CMK (cell line): ENCODE measurements around the gene OR2A14.
"Not testable (repeated sequence)": the region's sequence is repeated elsewhere in the genome, so short reads cannot be mapped to it uniquely, and the experiment has no call there.

ENCODE experiments used
- DNase-seq: peaks from one replicate; pipeline ENCODE4 v3.0.0-alpha.2; 2010; ENCODE audit warnings: low read depth

The OR2A14 gene

GRCh38 chr7:144158861-144159260 is 35.9 kb downstream of the OR2A14 start:
- no peak for DNase-seq

GRCh38 chr7:144164784-144165183 is 41.8 kb downstream of the OR2A14 start:
- no peak for DNase-seq

- not testable (repeated sequence) for DNase-seq
These were observed 48.8 kb downstream of the OR2A14 start for GRCh38 chr7:144171594-144172350.

GRCh38 chr7:144174613-144175012 is 51.6 kb downstream of the OR2A14 start:
- no peak for DNase-seq

GRCh38 chr7:144178380-144179164 is 55.6 kb downstream of the OR2A14 start:
- not testable (repeated sequence) for DNase-seq

- not testable (repeated sequence) for DNase-seq
These were observed 56.1 kb downstream of the OR2A14 start for GRCh38 chr7:144179165-144179479.
